CD14-positive monocyte (primary cell): ENCODE data around the gene LCA5. TPM values are rescaled to one million over a fixed set of nuclear protein-coding genes. Genes with fewer than 3 reads are reported as not detected.

ENCODE experiments used
- DNase-seq, 3 donors: peaks; one replicate each; pipeline ENCODE4 v3.0.0-alpha.2; 2011 to 2022
- H2AFZ ChIP-seq: 2 replicates; pipeline ENCODE4 v1.6.0; 2012; ENCODE audit warnings: mild to moderate bottlenecking, low read depth, low read length, inconsistent platforms; ENCODE audit not compliant: insufficient read depth, poor library complexity, severe bottlenecking
- H3K27ac ChIP-seq, 2 donors: 1 replicate in 1 of 2; 2 replicates in 1 of 2; pipeline ENCODE4 v1.5.1; 2012 to 2013; ENCODE audit warnings: low read length in 2 of 2, control low read depth in 1 of 2, inconsistent platforms in 1 of 2, low read depth in 1 of 2, mild to moderate bottlenecking in 1 of 2
- H3K27me3 ChIP-seq, 2 donors: one replicate each; pipeline versions ENCODE4 v1.6.0 to v1.6.1; 2011 to 2013; ENCODE audit warnings: low read length in 2 of 2; ENCODE audit not compliant: control insufficient read depth in 2 of 2, insufficient read depth in 2 of 2
- H3K36me3 ChIP-seq, 2 donors: replicated peaks in 1 of 2; 1 replicate in 1 of 2; 2 replicates in 1 of 2; pipeline versions ENCODE4 v1.5.1 to v1.6.1; 2012 to 2013; ENCODE audit warnings: low read length in 2 of 2, control low read depth in 1 of 2, inconsistent platforms in 1 of 2, mild to moderate bottlenecking in 1 of 2; ENCODE audit not compliant: insufficient read depth in 2 of 2, control insufficient read depth in 1 of 2
- H3K4me1 ChIP-seq, 2 donors: 1 replicate in 1 of 2; 2 replicates in 1 of 2; pipeline versions ENCODE4 v1.5.1 to v1.6.1; 2012 to 2013; ENCODE audit warnings: low read length in 2 of 2, control low read depth in 1 of 2, inconsistent platforms in 1 of 2, mild to moderate bottlenecking in 1 of 2, moderate library complexity in 1 of 2; ENCODE audit not compliant: insufficient read depth in 2 of 2, control insufficient read depth in 1 of 2
- H3K4me2 ChIP-seq: replicated peaks from 2 replicates; pipeline ENCODE3; 2012; ENCODE audit warnings: low read length, moderate library complexity, mild to moderate bottlenecking; ENCODE audit not compliant: poor library complexity, severe bottlenecking; ENCODE audit errors: extremely low read depth
- H3K4me3 ChIP-seq, 3 experiments: fragments of 200-600 bp in 1 of 3; sonication (generic) in 1 of 3; replicated peaks in 1 of 3; 1 replicate in 2 of 3; 2 replicates in 1 of 3; pipeline ENCODE4 v1.5.1; 2011 to 2013; ENCODE audit warnings: low read length in 3 of 3, mild to moderate bottlenecking in 3 of 3, control low read depth in 2 of 3, low read depth in 2 of 3, inconsistent platforms in 1 of 3, moderate library complexity in 1 of 3
- H3K79me2 ChIP-seq: 2 replicates; pipeline ENCODE4 v1.6.0; 2012; ENCODE audit warnings: mild to moderate bottlenecking, control low read depth, inconsistent platforms, low read length, moderate library complexity; ENCODE audit not compliant: insufficient read depth
- H3K9ac ChIP-seq: 2 replicates; pipeline ENCODE4 v1.6.0; 2017; ENCODE audit warnings: low read length, mild to moderate bottlenecking; ENCODE audit not compliant: insufficient read depth, poor library complexity, severe bottlenecking
- H3K9me3 ChIP-seq, 2 donors: replicated peaks in 1 of 2; 1 replicate in 1 of 2; 2 replicates in 1 of 2; pipeline versions ENCODE4 v1.5.1 to v1.6.1; 2012 to 2013; ENCODE audit warnings: low read length in 2 of 2, control low read depth in 1 of 2; ENCODE audit not compliant: control insufficient read depth in 1 of 2, insufficient read depth in 1 of 2
- H4K20me1 ChIP-seq: 2 replicates; pipeline ENCODE4 v1.6.0; 2012; ENCODE audit warnings: mild to moderate bottlenecking, low read length, control low read depth, moderate library complexity; ENCODE audit not compliant: insufficient read depth
- H3K27ac Mint-ChIP-seq, 7 donors: one replicate each; pipeline ENCODE4 v1.8.0; 2020; ENCODE audit warnings: mild to moderate bottlenecking in 7 of 7, mixed read lengths in 7 of 7, moderate library complexity in 6 of 7, inconsistent platforms in 2 of 7
- H3K27me3 Mint-ChIP-seq, 3 donors: one replicate each; pipeline ENCODE4 v1.8.0; 2021 to 2022; ENCODE audit warnings: low read depth in 3 of 3, mild to moderate bottlenecking in 3 of 3, mixed read lengths in 3 of 3, moderate library complexity in 3 of 3, inconsistent platforms in 1 of 3
- H3K36me3 Mint-ChIP-seq, 2 donors: one replicate each; pipeline ENCODE4 v1.8.0; 2020; ENCODE audit warnings: mixed read lengths in 2 of 2, inconsistent platforms in 1 of 2, mild to moderate bottlenecking in 1 of 2
- H3K4me1 Mint-ChIP-seq: one replicate; pipeline ENCODE4 v1.8.0; 2020; ENCODE audit warnings: mild to moderate bottlenecking, mixed read lengths
- H3K4me3 Mint-ChIP-seq, 2 donors: one replicate each; pipeline ENCODE4 v1.8.0; 2020; ENCODE audit warnings: mild to moderate bottlenecking in 2 of 2, mixed read lengths in 2 of 2, moderate library complexity in 1 of 2
- H3K9me3 Mint-ChIP-seq, 7 donors: one replicate each; pipeline ENCODE4 v1.8.0; 2020 to 2022; ENCODE audit warnings: mixed read lengths in 7 of 7, mild to moderate bottlenecking in 6 of 7, moderate library complexity in 6 of 7, inconsistent platforms in 2 of 7
- WGBS: methylation state at CpG from one replicate; pipeline ENCODE4 v1.1.5; 2013; ENCODE audit warnings: missing lambda C conversion rate; ENCODE audit not compliant: insufficient coverage; 5-methylcytosine and 5-hydroxymethylcytosine counted together
- intact Hi-C, 2 donors: fragments of 100-400 bp; cut with micrococcal nuclease; formaldehyde crosslinking; loops; one replicate each; pipeline versions ENCODE4 v1.15.0 to v1.15.1; 2023
- polyA plus RNA-seq, 3 donors: library from polyadenylated mRNA; depleted of rRNA in 1 of 3; unstranded in 2 of 3; stranded (reverse) in 1 of 3; fragments of 300-500 nt in 2 of 3; fragments of >200 nt in 1 of 3; fragmentation: Illumina TruSeq in 2 of 3; gene quantifications; 1 replicate in 2 of 3; 2 replicates in 1 of 3; pipeline ENCODE4 v1.2.3, GENCODE V29; 2012 to 2021
- TF ChIP-seq, protein P1 (sequence below): fragments of 200-600 bp; IDR thresholded peaks from one replicate; pipeline ENCODE4 v1.8.0; 2022; ENCODE audit warnings: antibody characterized with exemption, mild to moderate bottlenecking

The LCA5 gene
- polyA plus RNA-seq, 3 donors = 0.08 TPM; not detected in 2

DNA sequence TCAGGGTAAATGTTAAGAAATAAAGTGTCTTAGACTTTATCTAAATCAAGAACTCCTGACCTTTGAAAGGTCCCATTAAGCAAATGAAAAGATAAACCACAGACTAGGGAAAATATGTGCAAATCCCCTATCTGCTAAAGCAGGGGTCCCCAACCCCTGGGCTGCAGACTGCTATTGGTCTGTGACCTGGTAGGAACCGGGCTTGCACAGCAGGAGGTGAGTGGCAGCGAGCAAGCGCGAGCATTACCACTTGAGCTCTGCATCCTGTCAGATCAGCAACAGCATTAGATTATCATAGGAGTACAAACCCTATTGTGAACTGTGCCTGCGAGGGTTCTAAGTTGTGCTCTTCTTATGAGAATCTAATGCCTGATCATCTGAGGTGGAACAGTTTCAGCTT is 42.4 kb downstream of the LCA5 start:
- H3K79me2 ChIP-seq = no peaks in the 10 kb centered on the region
- no peak overlapping the region for H3K9ac ChIP-seq
- H3K27me3 ChIP-seq = no peaks in the 10 kb centered on the region
- TF ChIP-seq, protein P1, sequence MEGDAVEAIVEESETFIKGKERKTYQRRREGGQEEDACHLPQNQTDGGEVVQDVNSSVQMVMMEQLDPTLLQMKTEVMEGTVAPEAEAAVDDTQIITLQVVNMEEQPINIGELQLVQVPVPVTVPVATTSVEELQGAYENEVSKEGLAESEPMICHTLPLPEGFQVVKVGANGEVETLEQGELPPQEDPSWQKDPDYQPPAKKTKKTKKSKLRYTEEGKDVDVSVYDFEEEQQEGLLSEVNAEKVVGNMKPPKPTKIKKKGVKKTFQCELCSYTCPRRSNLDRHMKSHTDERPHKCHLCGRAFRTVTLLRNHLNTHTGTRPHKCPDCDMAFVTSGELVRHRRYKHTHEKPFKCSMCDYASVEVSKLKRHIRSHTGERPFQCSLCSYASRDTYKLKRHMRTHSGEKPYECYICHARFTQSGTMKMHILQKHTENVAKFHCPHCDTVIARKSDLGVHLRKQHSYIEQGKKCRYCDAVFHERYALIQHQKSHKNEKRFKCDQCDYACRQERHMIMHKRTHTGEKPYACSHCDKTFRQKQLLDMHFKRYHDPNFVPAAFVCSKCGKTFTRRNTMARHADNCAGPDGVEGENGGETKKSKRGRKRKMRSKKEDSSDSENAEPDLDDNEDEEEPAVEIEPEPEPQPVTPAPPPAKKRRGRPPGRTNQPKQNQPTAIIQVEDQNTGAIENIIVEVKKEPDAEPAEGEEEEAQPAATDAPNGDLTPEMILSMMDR = no peak
- DNase-seq = no peak
- H3K4me2 ChIP-seq = no peak overlapping the region
- Mint-ChIP-seq H3K4me3 (no peak overlapping the region), H3K27me3 (no peaks in the 10 kb centered on the region), H3K27ac (no peak overlapping the region), H3K4me1 (peaks cover 3% of the 10 kb centered on the region), H3K36me3 (no peaks in the 10 kb centered on the region), H3K9me3 (peaks cover 0 to 4% (median 0%) of the 10 kb centered on the region in 7 donors)
- H3K4me1 ChIP-seq = no peaks in the 10 kb centered on the region
- intact Hi-C loops = no loop called here
- H3K9me3 ChIP-seq = no peaks in the 10 kb centered on the region
- no peak overlapping the region for H3K4me3 ChIP-seq
- WGBS = 91% methylated on average over 4 of the region's 5 CpGs
- no peaks in the 10 kb centered on the region for H3K36me3 ChIP-seq
- H4K20me1 ChIP-seq = no peaks in the 10 kb centered on the region
- H2AFZ ChIP-seq = no peak overlapping the region
- H3K27ac ChIP-seq = no peak overlapping the region

DNA sequence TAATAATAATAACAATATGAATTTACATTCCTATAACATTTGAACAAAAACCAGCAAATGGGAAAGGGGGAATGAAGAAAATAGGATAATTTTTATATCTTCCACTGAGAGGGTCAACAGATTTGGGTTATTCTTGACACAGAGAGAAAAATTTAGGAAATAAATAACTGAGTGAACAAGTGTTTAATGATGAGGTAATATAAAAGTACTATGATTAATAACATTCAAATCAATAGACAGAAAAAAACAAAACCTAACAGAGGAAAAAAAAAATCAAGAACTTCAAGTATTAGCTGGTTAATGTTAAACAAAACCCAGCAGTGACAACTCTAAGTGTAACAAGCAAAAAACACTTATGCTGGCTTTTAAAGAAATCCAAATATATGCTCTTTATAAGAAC is 66.5 kb downstream of the LCA5 start:
- H3K9me3 Mint-ChIP-seq = peaks cover 0 to 2% (median 0%) of the 10 kb centered on the region in 7 donors
- Histone ChIP-seq H4K20me1 (no peaks in the 10 kb centered on the region), H3K4me2 (no peak overlapping the region), H3K27me3 (no peaks in the 10 kb centered on the region), H3K79me2 (no peaks in the 10 kb centered on the region), H3K4me3 (no peak overlapping the region), H3K9ac (no peak overlapping the region), H3K9me3 (no peaks in the 10 kb centered on the region), H3K4me1 (peaks cover 0 to 6% of the 10 kb centered on the region in 2 donors), H2AFZ (no peak overlapping the region), H3K36me3 (no peaks in the 10 kb centered on the region), H3K27ac (no peak overlapping the region)
- no peak for DNase-seq
- intact Hi-C loops = no loop called here
- peaks cover 7% of the 10 kb centered on the region for H3K4me1 Mint-ChIP-seq
- no peaks in the 10 kb centered on the region for H3K36me3 Mint-ChIP-seq
- peaks cover 0 to 2% (median 2%) of the 10 kb centered on the region in 3 donors for H3K27me3 Mint-ChIP-seq
- no peak overlapping the region for H3K4me3 Mint-ChIP-seq
- peak overlapping the region in 1 of 7 donors; percentile 50 for H3K27ac Mint-ChIP-seq
- TF ChIP-seq, protein P1 = no peak
